ENCODE results near the gene ADA.

ADA gene

DNA sequence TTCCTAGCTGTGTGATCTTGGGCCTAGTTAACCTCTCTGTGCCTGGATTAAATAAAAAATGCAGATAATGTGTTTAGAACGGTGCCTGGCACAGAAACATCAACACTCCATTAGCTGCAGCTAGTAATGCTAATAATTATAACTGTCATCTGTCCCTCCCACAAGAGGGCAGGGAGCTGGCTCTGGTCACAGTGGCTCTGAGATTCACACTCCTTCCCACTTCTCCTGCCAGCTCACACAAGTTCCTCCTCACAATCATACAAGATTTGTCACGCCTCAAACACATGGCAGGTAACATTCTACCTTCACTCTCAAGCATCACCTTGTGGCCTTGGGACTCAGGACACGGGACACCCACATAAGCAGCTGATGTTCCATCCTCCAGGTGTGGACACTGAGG lies 2.4 kb downstream of the ADA start:
- TF ChIP-seq FOXP2 (optimal IDR thresholded peaks at IDR 0.05; ENCODE audit: borderline replicate concordance, extremely low read depth, extremely low read length, insufficient read depth) (no peak), TAF1 (IDR thresholded peaks at IDR 0.05; ENCODE audit: borderline replicate concordance, insufficient read depth, low read length) (no peak), SIN3A (IDR thresholded peaks at IDR 0.05; ENCODE audit: borderline replicate concordance, insufficient read depth, low read length) (no peak), POLR2AphosphoS5 (IDR thresholded peaks at IDR 0.05; ENCODE audit: low read depth, low read length) (no peak)
- TF ChIP-seq, protein P1, sequence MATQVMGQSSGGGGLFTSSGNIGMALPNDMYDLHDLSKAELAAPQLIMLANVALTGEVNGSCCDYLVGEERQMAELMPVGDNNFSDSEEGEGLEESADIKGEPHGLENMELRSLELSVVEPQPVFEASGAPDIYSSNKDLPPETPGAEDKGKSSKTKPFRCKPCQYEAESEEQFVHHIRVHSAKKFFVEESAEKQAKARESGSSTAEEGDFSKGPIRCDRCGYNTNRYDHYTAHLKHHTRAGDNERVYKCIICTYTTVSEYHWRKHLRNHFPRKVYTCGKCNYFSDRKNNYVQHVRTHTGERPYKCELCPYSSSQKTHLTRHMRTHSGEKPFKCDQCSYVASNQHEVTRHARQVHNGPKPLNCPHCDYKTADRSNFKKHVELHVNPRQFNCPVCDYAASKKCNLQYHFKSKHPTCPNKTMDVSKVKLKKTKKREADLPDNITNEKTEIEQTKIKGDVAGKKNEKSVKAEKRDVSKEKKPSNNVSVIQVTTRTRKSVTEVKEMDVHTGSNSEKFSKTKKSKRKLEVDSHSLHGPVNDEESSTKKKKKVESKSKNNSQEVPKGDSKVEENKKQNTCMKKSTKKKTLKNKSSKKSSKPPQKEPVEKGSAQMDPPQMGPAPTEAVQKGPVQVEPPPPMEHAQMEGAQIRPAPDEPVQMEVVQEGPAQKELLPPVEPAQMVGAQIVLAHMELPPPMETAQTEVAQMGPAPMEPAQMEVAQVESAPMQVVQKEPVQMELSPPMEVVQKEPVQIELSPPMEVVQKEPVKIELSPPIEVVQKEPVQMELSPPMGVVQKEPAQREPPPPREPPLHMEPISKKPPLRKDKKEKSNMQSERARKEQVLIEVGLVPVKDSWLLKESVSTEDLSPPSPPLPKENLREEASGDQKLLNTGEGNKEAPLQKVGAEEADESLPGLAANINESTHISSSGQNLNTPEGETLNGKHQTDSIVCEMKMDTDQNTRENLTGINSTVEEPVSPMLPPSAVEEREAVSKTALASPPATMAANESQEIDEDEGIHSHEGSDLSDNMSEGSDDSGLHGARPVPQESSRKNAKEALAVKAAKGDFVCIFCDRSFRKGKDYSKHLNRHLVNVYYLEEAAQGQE (IDR thresholded peaks at IDR 0.05; ENCODE audit: insufficient read depth in 1 of 2, low read depth in 2 of 2, low read length in 2 of 2): no peak

DNA sequence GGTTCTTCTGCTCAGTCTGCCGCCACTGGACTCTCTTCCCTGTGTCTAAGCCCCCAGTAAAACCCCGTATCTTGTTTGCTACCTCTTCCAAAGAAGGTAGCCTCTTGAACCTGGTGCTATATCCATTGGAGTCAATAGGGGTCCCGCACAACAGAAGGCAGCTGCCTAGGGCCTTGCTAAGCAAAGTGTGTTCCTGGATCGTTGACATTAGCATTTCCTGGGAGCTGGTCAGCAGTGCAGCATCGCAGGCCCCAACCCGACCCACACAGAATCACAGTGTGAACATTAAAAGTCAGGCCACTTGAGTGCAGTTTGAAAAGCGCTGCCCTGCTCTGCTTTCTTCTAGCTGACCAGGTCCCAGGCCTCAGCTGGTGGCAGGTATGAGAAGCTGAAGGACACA lies 2.9 kb downstream of the ADA start:
- TF ChIP-seq TAF1 (IDR thresholded peaks at IDR 0.05; ENCODE audit: borderline replicate concordance, insufficient read depth, low read length) (no peak), FOXP2 (optimal IDR thresholded peaks at IDR 0.05; ENCODE audit: borderline replicate concordance, extremely low read depth, extremely low read length, insufficient read depth) (no peak), POLR2AphosphoS5 (IDR thresholded peaks at IDR 0.05; ENCODE audit: low read depth, low read length) (no peak), SIN3A (IDR thresholded peaks at IDR 0.05; ENCODE audit: borderline replicate concordance, insufficient read depth, low read length) (no peak)
- TF ChIP-seq, protein P1 (IDR thresholded peaks at IDR 0.05; ENCODE audit: insufficient read depth in 1 of 2, low read depth in 2 of 2, low read length in 2 of 2): no peak

DNA sequence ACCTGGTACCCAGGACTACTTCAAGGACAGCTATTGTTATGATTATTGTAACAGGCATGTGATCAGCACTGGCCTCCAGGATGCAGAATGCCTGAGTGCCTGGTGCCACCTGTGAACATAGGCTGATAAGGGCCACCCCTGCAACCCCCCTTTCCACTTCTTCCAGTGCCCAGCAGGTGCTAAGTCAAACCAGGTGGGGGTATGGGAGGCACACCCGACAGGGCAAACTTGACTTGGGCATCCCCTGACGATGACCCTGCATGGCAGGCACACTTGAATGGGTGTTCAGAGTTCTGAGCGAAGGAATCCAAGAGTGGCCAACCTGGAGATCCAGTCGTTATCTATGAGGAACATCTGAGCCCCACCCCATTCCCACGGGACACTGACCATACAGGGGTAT lies 3.4 kb downstream of the ADA start:
- no peak for TF ChIP-seq SIN3A (IDR thresholded peaks at IDR 0.05; ENCODE audit: borderline replicate concordance, insufficient read depth, low read length)
- TF ChIP-seq, protein P1 (IDR thresholded peaks at IDR 0.05; ENCODE audit: insufficient read depth in 1 of 2, low read depth in 2 of 2, low read length in 2 of 2): no peak
- no peak for TF ChIP-seq POLR2AphosphoS5 (IDR thresholded peaks at IDR 0.05; ENCODE audit: low read depth, low read length)
- no peak for TF ChIP-seq TAF1 (IDR thresholded peaks at IDR 0.05; ENCODE audit: borderline replicate concordance, insufficient read depth, low read length)
- TF ChIP-seq FOXP2 (optimal IDR thresholded peaks at IDR 0.05; ENCODE audit: borderline replicate concordance, extremely low read depth, extremely low read length, insufficient read depth): no peak

DNA sequence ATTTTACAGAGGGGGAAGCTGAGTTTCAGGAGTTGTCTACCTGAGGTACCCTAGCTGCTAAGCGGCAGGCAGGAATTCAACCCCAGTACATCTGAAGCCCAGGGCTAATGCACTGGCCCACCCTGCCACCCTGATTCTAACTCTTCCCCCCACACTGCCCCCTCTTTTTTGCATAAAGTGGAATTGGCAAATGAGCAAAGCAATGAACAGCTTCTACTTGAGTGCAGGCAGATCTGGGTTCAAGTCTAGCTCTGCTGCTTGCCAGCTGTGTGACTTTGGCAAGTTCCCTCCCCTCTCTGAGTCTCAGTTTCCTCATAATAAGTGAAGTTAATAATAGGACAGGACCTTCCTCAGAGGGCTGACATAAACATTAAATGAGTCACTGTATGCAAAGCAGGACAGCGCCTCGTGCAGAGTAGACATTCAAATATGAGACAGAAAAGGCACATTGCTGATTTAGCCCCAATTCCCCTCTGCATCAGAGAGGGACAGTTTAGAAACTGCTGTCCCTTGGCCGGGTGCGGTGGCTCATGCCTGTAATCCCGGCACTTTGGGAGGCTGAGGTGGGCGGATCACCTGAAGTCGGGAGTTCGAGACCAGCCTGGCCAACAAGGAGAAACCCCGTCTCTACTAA lies 4.7 kb downstream of the ADA start:
- no peak for TF ChIP-seq FOXP2 (optimal IDR thresholded peaks at IDR 0.05; ENCODE audit: borderline replicate concordance, extremely low read depth, extremely low read length, insufficient read depth)

DNA sequence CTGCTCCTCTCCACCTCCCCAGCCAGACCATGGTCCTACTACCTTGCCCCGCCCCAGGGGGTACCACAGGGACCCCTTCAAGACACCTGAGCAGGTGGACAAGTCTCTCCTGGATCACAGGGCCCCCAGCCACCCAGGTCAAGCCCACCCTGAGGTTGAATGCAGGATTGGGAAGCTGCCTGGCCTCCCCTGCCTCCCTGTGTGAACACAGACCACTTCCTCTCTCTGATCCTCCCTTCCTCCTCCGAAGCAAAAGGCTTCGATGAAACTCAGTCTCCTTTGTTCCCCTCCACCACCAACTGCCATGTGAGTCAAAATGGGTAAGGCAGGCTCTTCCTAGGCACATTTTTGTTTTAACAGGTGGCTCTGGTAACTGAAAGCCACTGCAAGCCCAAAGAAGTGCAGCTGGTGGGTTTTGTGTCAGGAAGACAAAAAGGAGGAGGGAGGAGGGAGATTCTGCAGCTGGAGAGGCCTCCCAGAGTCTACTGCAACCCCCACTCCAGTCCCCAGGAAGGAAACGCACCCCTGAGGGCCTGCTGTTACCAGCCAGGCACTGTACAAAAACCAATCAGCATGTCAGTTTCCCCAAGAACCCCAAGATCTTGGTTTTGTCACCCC lies 5.4 kb downstream of the ADA start:
- no peak for TF ChIP-seq POLR2AphosphoS5 (IDR thresholded peaks at IDR 0.05; ENCODE audit: low read depth, low read length)
- TF ChIP-seq FOXP2 (optimal IDR thresholded peaks at IDR 0.05; ENCODE audit: borderline replicate concordance, extremely low read depth, extremely low read length, insufficient read depth): peak; percentile 11

DNA sequence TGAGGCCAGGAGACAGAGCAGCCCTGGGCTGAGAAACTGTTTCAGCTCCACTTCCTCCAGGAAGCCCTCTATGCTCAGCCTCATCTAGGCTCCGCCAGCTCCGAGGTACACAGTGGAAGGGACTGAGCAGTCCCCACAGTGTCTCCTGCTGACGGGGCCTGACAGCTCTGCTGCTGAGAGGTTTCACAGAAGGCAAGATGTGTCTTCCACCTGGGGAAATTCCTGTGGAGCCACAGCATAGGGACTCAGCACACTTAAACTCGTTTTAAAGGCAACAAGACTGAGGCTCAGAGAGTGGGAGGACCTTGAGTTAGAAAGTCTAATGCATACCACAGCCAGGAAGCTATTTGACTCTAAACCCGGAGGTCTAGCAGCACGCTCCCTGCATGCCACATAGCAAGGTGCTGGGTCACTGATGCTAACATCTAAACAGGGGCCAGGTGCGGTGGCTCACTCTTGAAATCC lies 6.8 kb downstream of the ADA start:
- TF ChIP-seq, protein P1 (IDR thresholded peaks at IDR 0.05; ENCODE audit: insufficient read depth in 1 of 2, low read depth in 2 of 2, low read length in 2 of 2): no peak
- TF ChIP-seq FOXP2 (optimal IDR thresholded peaks at IDR 0.05; ENCODE audit: borderline replicate concordance, extremely low read depth, extremely low read length, insufficient read depth) (no peak), SIN3A (IDR thresholded peaks at IDR 0.05; ENCODE audit: borderline replicate concordance, insufficient read depth, low read length) (no peak)

Measured in PFSK-1 (cell line).